TTC549 (cell line): ENCODE measurements around the gene ADCYAP1R1.

Source experiments
- FAIRE-seq: peaks from 2 replicates; lab custom pipeline; 2012; peaks lifted over from hg19 to GRCh38; lab: Jason Lieb, UNC

The ADCYAP1R1 gene

DNA sequence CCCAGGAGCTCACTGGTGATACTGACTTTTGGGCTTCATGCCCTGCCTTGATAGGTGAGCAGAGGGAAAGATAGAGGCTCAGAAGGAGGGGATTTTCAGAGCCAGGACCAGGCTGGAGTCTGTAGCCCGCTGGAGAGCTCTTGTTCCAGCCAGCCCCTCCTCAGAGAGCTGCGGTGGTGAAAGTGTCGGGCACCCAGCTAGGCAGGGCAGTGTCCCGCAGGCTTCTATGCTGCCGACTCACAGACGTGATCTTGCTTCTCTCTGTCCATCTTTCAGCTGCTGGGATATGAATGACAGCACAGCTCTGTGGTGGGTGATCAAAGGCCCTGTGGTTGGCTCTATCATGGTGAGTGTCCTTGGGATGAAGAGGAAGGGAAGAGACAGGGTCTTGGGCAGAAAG lies 35.2 kb downstream of the ADCYAP1R1 start:
- FAIRE-seq: no peak

DNA sequence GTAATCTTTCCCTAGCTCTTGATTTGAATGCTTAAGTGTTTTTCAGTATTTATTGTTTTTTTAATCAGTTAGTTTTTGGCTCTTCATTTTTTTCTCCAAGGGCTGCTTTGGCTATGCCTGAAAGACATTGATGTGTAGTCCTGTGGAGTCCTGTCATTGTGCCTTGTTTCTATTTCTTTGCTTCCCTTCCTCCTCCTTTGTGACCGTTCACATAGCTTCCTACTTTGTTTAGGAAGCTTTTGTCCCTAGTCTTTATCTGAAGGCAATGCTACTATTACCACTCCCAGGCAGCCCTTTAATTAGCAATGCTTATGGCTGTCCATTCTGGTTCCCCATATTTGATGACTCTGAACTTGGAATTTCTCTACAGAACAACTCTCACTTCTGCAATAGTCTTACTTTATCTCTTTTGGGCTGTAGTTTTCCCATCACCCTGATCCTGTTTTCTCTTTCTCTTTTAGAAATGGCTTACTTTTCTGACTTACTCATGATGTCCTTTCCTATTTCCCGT lies 39.9 kb downstream of the ADCYAP1R1 start:
- no peak for FAIRE-seq

- no peak for FAIRE-seq
These were observed 40.5 kb downstream of the ADCYAP1R1 start for GRCh38 chr7:31092606-31093005.

GRCh38 chr7:31093282-31093681 lies 41.2 kb downstream of the ADCYAP1R1 start:
- no peak for FAIRE-seq

GRCh38 chr7:31094271-31094670 lies 42.2 kb downstream of the ADCYAP1R1 start:
- no peak for FAIRE-seq

DNA sequence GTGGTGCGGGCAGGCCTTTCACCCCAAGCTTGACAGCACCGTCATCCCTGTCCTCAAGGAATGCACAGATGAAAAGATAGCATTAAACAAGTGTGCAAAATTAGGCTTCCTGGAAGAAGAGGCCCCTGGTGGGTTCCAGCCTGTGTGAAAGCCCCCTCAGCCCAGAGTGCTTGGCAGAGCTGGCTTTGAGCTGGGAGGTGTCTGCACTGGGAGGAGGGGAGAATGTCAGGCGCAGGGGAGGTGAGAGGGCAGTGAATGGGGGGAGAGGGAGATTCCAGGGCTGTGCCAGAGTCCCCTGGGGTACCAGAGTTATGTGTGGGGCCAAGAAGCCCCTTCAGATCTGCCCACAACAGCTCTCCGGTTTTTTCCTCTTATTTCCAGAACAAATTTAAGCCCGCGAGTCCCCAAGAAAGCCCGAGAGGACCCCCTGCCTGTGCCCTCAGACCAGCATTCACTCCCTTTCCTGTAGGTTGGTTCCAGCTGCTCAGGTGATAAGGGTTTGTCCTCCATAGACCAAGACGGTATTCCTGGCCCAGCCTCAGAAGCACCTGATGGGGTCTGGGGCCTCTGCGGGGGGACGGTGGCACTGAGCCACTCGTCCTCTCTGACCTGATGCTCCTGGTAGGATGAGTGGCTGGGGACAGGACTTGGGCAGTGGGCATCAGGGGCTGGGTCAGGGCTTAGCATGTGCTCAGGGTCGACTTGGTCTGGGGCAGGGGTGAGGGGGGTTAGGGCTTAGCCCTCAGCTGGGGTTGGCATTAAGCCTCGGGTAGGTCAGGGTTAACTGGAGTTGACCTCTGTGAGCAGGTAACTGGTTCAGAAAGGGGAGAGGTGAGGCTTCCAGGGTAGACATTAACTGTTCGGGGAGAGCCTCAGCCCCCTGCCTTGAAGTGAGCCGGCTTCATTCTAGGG lies 43.4 kb downstream of the ADCYAP1R1 start:
- no peak for FAIRE-seq

DNA sequence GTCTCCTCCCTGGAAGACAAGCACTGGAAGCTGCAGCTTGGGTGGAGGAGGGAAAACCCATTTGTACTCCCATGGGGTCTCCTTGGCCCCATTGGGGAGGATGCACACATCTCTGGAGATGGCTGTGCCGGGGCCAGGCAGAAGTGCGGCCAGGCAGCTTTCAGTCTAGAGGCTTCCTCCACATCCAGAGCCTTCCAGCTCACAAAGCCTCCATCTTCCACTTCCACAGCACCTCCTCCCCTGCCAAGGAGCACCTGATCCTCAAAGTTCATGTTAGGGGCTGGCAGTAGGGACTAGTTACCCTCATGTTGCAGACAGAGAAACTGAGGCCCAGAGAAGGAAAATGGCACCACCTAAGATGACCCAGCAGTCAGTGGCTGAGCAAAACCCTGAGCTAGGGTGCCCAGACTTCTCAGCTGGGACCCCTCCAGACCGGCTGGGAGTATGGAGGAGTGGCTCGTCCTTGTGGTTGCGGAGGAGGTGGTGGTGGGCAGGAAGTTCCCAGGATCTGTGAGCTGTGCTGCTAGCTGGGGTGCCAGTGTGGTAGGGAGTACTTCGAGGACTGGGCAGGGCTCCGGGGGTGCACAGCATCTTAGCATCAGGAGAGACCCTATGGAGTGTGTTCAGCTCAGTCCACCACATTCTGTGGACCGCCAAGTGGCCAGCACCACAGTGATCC lies 44.2 kb downstream of the ADCYAP1R1 start:
- no peak for FAIRE-seq

DNA sequence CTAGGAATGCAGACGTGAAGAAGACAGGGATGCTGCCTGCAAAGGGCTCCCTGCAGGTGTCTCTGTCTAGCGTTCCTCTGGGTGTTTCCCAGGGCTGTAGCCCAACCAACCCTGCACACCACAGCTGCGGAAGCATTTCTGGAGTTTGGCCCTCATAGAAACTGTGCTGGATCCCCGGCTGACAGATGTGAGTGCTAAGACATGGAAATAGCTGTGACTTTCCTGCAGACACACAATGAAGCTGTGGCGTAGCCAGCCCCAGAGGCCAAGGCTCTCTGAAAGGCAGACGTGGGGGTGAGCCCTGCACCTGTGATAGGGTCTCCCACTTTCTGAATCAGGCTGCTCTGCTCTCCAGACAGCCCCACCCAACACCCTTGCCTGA lies 44.8 kb downstream of the ADCYAP1R1 start:
- FAIRE-seq: no peak

- no peak for FAIRE-seq
These were observed 46.7 kb downstream of the ADCYAP1R1 start for GRCh38 chr7:31098642-31099360.

DNA sequence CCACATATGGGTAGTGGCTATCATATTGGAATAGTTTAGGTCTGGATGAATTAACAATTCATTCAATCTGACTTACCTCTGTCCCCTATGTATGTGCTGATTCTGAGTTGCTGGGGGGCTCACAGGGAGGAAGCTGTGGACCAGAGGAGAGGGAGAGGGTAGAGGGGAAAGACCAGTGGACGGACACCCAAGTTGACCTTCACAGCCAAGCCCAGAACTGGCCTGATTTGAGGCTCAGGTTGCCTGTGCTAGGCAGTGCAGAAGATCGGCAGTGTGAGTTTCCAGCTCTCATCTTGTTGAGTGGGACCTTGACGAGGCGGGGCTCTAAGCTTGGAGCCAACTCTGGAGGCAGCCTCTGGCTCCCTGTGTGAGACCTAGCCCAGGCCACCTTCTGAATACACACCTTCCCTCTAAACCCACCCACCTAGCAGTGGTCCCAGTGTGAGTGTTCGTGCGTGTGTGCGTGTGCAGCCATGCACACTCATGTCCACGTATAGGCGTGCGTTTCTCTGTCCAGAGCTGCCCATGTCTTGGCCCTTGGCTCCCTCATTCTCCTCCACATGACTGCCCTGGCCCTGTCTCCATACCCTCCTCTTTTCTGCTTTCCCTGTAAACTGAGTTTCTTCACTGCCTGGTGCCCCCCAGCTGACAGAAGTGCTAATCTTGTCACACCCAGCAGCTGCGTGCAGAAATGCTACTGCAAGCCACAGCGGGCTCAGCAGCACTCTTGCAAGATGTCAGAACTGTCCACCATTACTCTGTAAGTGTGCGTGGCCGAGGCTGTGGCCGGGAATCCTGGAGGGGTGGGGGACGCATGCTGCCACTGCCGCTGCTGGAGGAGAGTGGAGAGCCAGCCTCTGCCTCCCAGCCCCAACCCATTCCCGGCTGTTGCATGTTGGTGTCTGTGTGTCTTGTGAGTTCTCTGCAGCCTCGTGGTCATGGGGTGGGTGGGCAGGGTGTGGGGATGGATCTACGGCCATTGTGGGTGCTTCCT lies 47.6 kb downstream of the ADCYAP1R1 start:
- FAIRE-seq: no peak

DNA sequence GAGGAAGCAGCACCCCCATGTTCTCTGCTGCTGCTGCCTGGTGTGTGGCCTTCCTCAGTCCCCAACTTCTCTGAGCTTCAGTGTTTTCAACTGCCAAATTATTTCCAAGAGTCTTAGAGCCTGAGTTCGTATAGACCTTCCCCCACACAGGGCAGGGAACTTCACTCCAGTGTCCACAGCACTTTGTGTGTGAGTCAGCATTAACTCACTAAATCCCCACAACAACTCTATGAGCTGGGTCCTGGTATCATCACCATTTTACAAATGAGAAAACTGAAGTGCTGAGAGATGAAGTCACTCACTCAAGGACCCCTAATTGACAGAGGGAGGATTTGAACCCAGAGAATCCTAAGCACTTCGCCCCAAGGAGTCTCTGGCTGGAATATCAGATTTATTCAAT lies 48.3 kb downstream of the ADCYAP1R1 start:
- FAIRE-seq: no peak

- FAIRE-seq: no peak
These were observed 48.8 kb downstream of the ADCYAP1R1 start for GRCh38 chr7:31100871-31101270.

DNA sequence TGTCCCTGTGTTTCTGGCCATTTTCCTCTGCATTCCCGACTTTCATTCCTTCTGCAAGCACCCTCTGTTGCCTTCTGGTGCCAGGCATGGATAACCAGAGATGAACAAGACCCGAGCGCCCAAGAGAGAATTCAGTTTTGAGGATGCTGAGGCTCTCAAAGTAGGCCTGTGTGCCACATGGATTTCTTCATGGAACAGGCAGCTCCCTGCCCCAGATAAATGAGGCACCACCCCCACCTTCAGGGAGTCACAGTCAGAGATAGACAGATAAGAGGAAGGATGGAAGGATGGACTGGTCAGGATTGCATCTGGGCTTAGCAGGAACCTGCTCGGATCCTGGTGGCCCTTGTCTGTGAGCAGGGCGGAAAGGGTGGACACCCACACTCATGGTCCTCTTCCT lies 49.4 kb downstream of the ADCYAP1R1 start:
- no peak for FAIRE-seq

GRCh38 chr7:31102151-31102972 lies 50.3 kb downstream of the ADCYAP1R1 start:
- FAIRE-seq: no peak

- no peak for FAIRE-seq
These were observed 51.1 kb downstream of the ADCYAP1R1 start for GRCh38 chr7:31102973-31103850.

DNA sequence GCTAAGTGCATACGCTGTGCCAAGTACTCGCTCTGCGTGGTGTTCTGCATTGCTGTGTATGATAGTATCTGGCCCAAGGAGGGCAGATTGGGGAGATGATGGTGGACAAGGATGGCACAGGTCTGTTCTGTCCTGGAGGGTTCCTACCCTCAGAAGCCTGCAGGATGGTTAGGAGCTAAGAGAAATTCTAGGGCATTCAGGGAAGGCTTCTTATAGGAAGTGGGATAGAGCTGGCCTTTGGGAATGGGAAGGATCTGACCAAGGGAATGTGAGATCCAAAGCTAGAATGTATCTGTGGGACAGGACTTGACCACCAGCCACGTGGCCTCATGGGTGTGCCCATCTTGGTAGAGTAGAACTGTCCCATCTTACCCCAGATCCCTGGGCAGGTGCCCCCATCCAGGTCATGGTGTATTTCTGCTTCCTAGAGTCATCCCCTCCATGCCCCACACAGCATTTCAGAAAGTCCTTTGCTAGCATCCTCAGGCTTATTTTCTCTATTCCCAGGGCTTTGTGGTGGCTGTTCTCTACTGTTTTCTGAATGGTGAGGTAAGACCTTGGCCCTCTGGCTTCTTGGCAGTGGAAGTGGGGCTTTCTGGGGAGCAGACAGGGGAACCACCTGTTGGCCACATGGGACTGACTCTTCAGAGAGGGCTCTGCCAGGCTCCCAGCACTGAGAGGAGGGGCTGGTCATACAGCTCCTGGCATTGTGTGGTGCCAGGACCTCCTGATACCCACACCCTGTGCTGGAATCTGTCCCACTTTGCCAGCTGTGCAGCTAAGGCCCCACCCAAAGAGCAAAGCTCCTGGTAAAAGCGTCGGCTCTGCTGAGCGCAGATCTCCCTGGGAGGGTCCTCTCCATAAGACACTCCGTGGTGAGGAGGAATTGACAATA lies 52.5 kb downstream of the ADCYAP1R1 start:
- FAIRE-seq: no peak

- no peak for FAIRE-seq
These were observed 53.3 kb downstream of the ADCYAP1R1 start for GRCh38 chr7:31105256-31105950.
